H9 (cell line): ENCODE measurements around the gene MTLN. TPM values are rescaled to one million over a fixed set of nuclear protein-coding genes. Genes with fewer than 3 reads are reported as not detected.
"Not testable (repeated sequence)": the region's sequence is repeated elsewhere in the genome, so short reads cannot be mapped to it uniquely, and the experiment has no call there.

Experiments
- DNase-seq: peaks from one replicate; pipeline ENCODE4 v3.0.0-alpha.2; 2017
- H2AFZ ChIP-seq: one replicate; pipeline ENCODE4 v1.6.1; 2013; ENCODE audit warnings: mild to moderate bottlenecking, low read length, control low read depth, moderate library complexity
- H2AK5ac ChIP-seq: 2 replicates; pipeline ENCODE4 v1.6.1; 2013; ENCODE audit warnings: low read length, control low read depth, mixed read lengths; ENCODE audit not compliant: insufficient read length
- H2BK120ac ChIP-seq: one replicate; pipeline ENCODE4 v1.6.1; 2013; ENCODE audit warnings: low read depth, mild to moderate bottlenecking, low read length, control low read depth, inconsistent platforms; ENCODE audit not compliant: poor library complexity, severe bottlenecking
- H2BK12ac ChIP-seq: 2 replicates; pipeline ENCODE4 v1.6.1; 2013; ENCODE audit warnings: low read length, control low read depth, mixed read lengths, low read depth; ENCODE audit not compliant: insufficient read length
- H2BK15ac ChIP-seq: 2 replicates; pipeline ENCODE4 v1.6.1; 2013; ENCODE audit warnings: low read depth, low read length, control low read depth
- H2BK20ac ChIP-seq: one replicate; pipeline ENCODE4 v1.6.1; 2013; ENCODE audit warnings: low read depth, mild to moderate bottlenecking, low read length, control low read depth, inconsistent platforms; ENCODE audit not compliant: poor library complexity, severe bottlenecking
- H2BK5ac ChIP-seq: 2 replicates; pipeline ENCODE4 v1.6.1; 2013; ENCODE audit warnings: low read length, control low read depth, mixed read lengths; ENCODE audit not compliant: insufficient read length
- H3K14ac ChIP-seq: 2 replicates; pipeline ENCODE4 v1.6.1; 2013; ENCODE audit warnings: low read length, control low read depth; ENCODE audit not compliant: insufficient read depth
- H3K18ac ChIP-seq: 2 replicates; pipeline ENCODE4 v1.6.1; 2013; ENCODE audit warnings: low read depth, mild to moderate bottlenecking, mixed read lengths, low read length, control low read depth; ENCODE audit not compliant: insufficient read length
- H3K23ac ChIP-seq: 2 replicates; pipeline ENCODE4 v1.6.1; 2013; ENCODE audit warnings: low read length, control low read depth, mixed read lengths, low read depth; ENCODE audit not compliant: insufficient read length
- H3K23me2 ChIP-seq: 2 replicates; pipeline ENCODE4 v1.6.1; 2013; ENCODE audit warnings: low read depth, mild to moderate bottlenecking, mixed read lengths, low read length, control low read depth; ENCODE audit not compliant: insufficient read length, poor library complexity, severe bottlenecking
- H3K27ac ChIP-seq: 2 replicates; pipeline ENCODE4 v1.5.1; 2013; ENCODE audit warnings: low read length, control low read depth, mixed read lengths, low read depth; ENCODE audit not compliant: insufficient read length
- H3K27me3 ChIP-seq: 2 replicates; pipeline ENCODE4 v1.6.1; 2013; ENCODE audit warnings: low read length, control low read depth, inconsistent platforms; ENCODE audit not compliant: insufficient read depth
- H3K4ac ChIP-seq: 2 replicates; pipeline ENCODE4 v1.6.1; 2013; ENCODE audit warnings: low read depth, mild to moderate bottlenecking, control low read depth, inconsistent platforms, low read length, moderate library complexity
- H3K4me1 ChIP-seq: 2 replicates; pipeline ENCODE4 v1.6.1; 2013; ENCODE audit warnings: low read length, control low read depth, inconsistent platforms; ENCODE audit not compliant: insufficient read depth
- H3K4me2 ChIP-seq: 2 replicates; pipeline ENCODE4 v1.6.1; 2013; ENCODE audit warnings: low read length, control low read depth, mixed read lengths; ENCODE audit not compliant: insufficient read length, insufficient read depth
- H3K56ac ChIP-seq: 2 replicates; pipeline ENCODE4 v1.6.1; 2013; ENCODE audit warnings: low read depth, mild to moderate bottlenecking, mixed read lengths, low read length, control low read depth; ENCODE audit not compliant: insufficient read length
- H3K79me1 ChIP-seq: 2 replicates; pipeline ENCODE4 v1.6.1; 2013; ENCODE audit warnings: low read depth, mild to moderate bottlenecking, moderate library complexity, low read length, control low read depth, inconsistent platforms; ENCODE audit not compliant: insufficient read depth, poor library complexity, severe bottlenecking
- H3K79me2 ChIP-seq: 2 replicates; pipeline ENCODE4 v1.6.1; 2013; ENCODE audit warnings: low read length, control low read depth, inconsistent platforms; ENCODE audit not compliant: insufficient read depth
- H3K9ac ChIP-seq: 2 replicates; pipeline ENCODE4 v1.6.1; 2013; ENCODE audit warnings: low read length, control low read depth, mixed read lengths; ENCODE audit not compliant: insufficient read length; ENCODE audit errors: extremely low read depth
- H3K9me3 ChIP-seq: one replicate; pipeline ENCODE4 v1.6.1; 2013; ENCODE audit warnings: low read depth, low read length, inconsistent platforms; ENCODE audit not compliant: control insufficient read depth
- H3T11ph ChIP-seq: one replicate; pipeline ENCODE4 v1.6.1; 2013; ENCODE audit warnings: mild to moderate bottlenecking, low read length, control low read depth, inconsistent platforms
- H4K20me1 ChIP-seq: one replicate; pipeline ENCODE4 v1.6.1; 2013; ENCODE audit not compliant: control insufficient read depth, insufficient read length, insufficient read depth
- H4K5ac ChIP-seq: 2 replicates; pipeline ENCODE4 v1.6.1; 2013; ENCODE audit warnings: low read depth, mild to moderate bottlenecking, mixed read lengths, low read length, control low read depth; ENCODE audit not compliant: insufficient read length
- H4K8ac ChIP-seq: replicated peaks from 2 replicates; pipeline ENCODE4 v1.6.1; 2013; ENCODE audit warnings: low read length, control low read depth, mixed read lengths, low read depth; ENCODE audit not compliant: insufficient read length
- H4K91ac ChIP-seq: 2 replicates; pipeline ENCODE4 v1.6.1; 2013; ENCODE audit warnings: low read depth, mild to moderate bottlenecking, moderate library complexity, mixed read lengths, low read length, control low read depth; ENCODE audit not compliant: insufficient read length
- H3K27ac Mint-ChIP-seq, 3 experiments: 2 replicates in 2 of 3; 3 replicates in 1 of 3; pipeline ENCODE4 v1.8.0; 2020 to 2021; ENCODE audit warnings: mixed read lengths in 3 of 3, mild to moderate bottlenecking in 1 of 3, moderate library complexity in 1 of 3
- H3K27me3 Mint-ChIP-seq: 2 replicates; pipeline ENCODE4 v1.8.0; 2021; ENCODE audit warnings: low read depth, mild to moderate bottlenecking, moderate library complexity, mixed read lengths
- H3K36me3 Mint-ChIP-seq, 3 experiments: 2 replicates in 2 of 3; 3 replicates in 1 of 3; pipeline ENCODE4 v1.8.0; 2020 to 2021; ENCODE audit warnings: low read depth in 3 of 3, mixed read lengths in 3 of 3; ENCODE audit not compliant: insufficient read depth in 1 of 3
- H3K4me1 Mint-ChIP-seq, 2 experiments: 2 replicates each; pipeline ENCODE4 v1.8.0; 2020; ENCODE audit warnings: mixed read lengths in 2 of 2
- H3K4me3 Mint-ChIP-seq, 2 experiments: 2 replicates in 1 of 2; 3 replicates in 1 of 2; pipeline ENCODE4 v1.8.0; 2020 to 2021; ENCODE audit warnings: mild to moderate bottlenecking in 2 of 2, mixed read lengths in 2 of 2, moderate library complexity in 1 of 2
- H3K9me3 Mint-ChIP-seq, 2 experiments: 2 replicates in 1 of 2; 3 replicates in 1 of 2; pipeline ENCODE4 v1.8.0; 2020; ENCODE audit warnings: mild to moderate bottlenecking in 2 of 2, mixed read lengths in 2 of 2, moderate library complexity in 1 of 2
- WGBS: extraction: QIAGEN DNeasy Blood & Tissue Kit; methylation state at CpG from one replicate; pipeline ENCODE4 v1.1.7; 2013; ENCODE audit warnings: missing lambda C conversion rate, low lambda C conversion rate, mixed read lengths; ENCODE audit not compliant: insufficient read length; ENCODE audit errors: extremely low coverage; 5-methylcytosine and 5-hydroxymethylcytosine counted together
- total RNA-seq: library from RNA; stranded (reverse); gene quantifications from 2 replicates; pipeline ENCODE4 v1.2.1, GENCODE V29; 2021

Gene MTLN
- total RNA-seq, 1 experiment from 2014 or later = 16.3 TPM

- not testable (repeated sequence) for H2BK12ac ChIP-seq, H3K9me3 Mint-ChIP-seq, H3K79me2 ChIP-seq, H3K36me3 Mint-ChIP-seq, H3K9me3 ChIP-seq, H3K27ac ChIP-seq, H3K79me1 ChIP-seq, H3K18ac ChIP-seq, H3K4me2 ChIP-seq, H3K23ac ChIP-seq, H3K9ac ChIP-seq, H2AK5ac ChIP-seq, H2BK15ac ChIP-seq, H2BK20ac ChIP-seq, H3K27ac Mint-ChIP-seq, H2AFZ ChIP-seq, H3K27me3 ChIP-seq, H3K23me2 ChIP-seq, H4K91ac ChIP-seq, H2BK120ac ChIP-seq, H3K14ac ChIP-seq, H3K4me3 Mint-ChIP-seq, H3K4ac ChIP-seq, H3K56ac ChIP-seq, H3K4me1 ChIP-seq, DNase-seq, H3T11ph ChIP-seq, H2BK5ac ChIP-seq, H3K4me1 Mint-ChIP-seq, H3K27me3 Mint-ChIP-seq, H4K5ac ChIP-seq, H4K8ac ChIP-seq, H4K20me1 ChIP-seq
- WGBS = no CpG with 5 or more reads among the region's 3 CpGs
These were observed 30.9 kb upstream of the MTLN start for GRCh38 chr2:110243283-110243682.

GRCh38 chr2:110234514-110234913 is 22.2 kb upstream of the MTLN start:
- H3K27me3 ChIP-seq, H2BK20ac ChIP-seq, H3K36me3 Mint-ChIP-seq, H4K8ac ChIP-seq, H3K79me1 ChIP-seq, H3K9me3 Mint-ChIP-seq, H3K79me2 ChIP-seq, H3K23ac ChIP-seq, H3K4me3 Mint-ChIP-seq, H2BK5ac ChIP-seq, H3K4me1 ChIP-seq, H2BK12ac ChIP-seq, H3K23me2 ChIP-seq, H3K27ac Mint-ChIP-seq, H2BK15ac ChIP-seq, H4K91ac ChIP-seq, H3K9ac ChIP-seq, H2AK5ac ChIP-seq, H2BK120ac ChIP-seq, DNase-seq, H3K4me1 Mint-ChIP-seq, H3K18ac ChIP-seq, H3K56ac ChIP-seq, H3K14ac ChIP-seq, H3K27me3 Mint-ChIP-seq, H3T11ph ChIP-seq, H3K9me3 ChIP-seq, H3K4ac ChIP-seq, H4K20me1 ChIP-seq, H2AFZ ChIP-seq, H3K4me2 ChIP-seq, H4K5ac ChIP-seq, H3K27ac ChIP-seq: not testable (repeated sequence)
- WGBS = no CpG with 5 or more reads among the region's 5 CpGs
